OCI-LY7 (cell line): ENCODE data around the gene RPRD1A. TPM values are rescaled to one million over a fixed set of nuclear protein-coding genes. Genes with fewer than 3 reads are reported as not detected.
"Not testable (repeated sequence)": the region's sequence is repeated elsewhere in the genome, so short reads cannot be mapped to it uniquely, and the experiment has no call there.

Experiments
- Bru-seq: library from RNA; stranded (reverse); fragments of 400-500 nt; gene quantifications from one replicate; lab custom pipeline; 2021; lab: Mats Ljungman, UMichigan
- BruChase-seq, 2 experiments: library from RNA; stranded (reverse); fragments of 400-500 nt; gene quantifications; one replicate each; lab custom pipeline; 2021; lab: Mats Ljungman, UMichigan
- BruUV-seq: library from RNA; stranded (reverse); fragments of 400-500 nt; replicated peaks from 2 replicates; lab custom pipeline; 2021; lab: Mats Ljungman, UMichigan
- CTCF ChIA-PET: fragments of 300-600 bp; sonication (Branson Sonifier 250); formaldehyde crosslinking; loops from one replicate; lab custom pipeline; 2022; ENCODE audit warnings: antibody characterized with exemption; ENCODE audit not compliant: unreplicated experiment; lab: Charles Lee
- POLR2A ChIA-PET: fragments of 300-600 bp; sonication (Branson Sonifier 250); formaldehyde crosslinking; loops from one replicate; lab custom pipeline; 2022; ENCODE audit warnings: antibody characterized with exemption; lab: Charles Lee
- DNase-seq: peaks from one replicate; pipeline ENCODE4 v3.0.0-alpha.2; 2015; ENCODE audit warnings: low spot score
- H2AFZ ChIP-seq: fragments of 200-600 bp; sonication (generic), shearing (Covaris generic); 2 replicates; pipeline ENCODE4 v1.6.1; 2014; ENCODE audit warnings: mild to moderate bottlenecking, antibody characterized with exemption, low read length, moderate library complexity
- H3K27ac ChIP-seq: fragments of 200-600 bp; sonication (generic); 2 replicates; pipeline ENCODE4 v1.5.1; 2014; ENCODE audit warnings: mixed run types, low read depth, mild to moderate bottlenecking, moderate library complexity, low read length, inconsistent platforms; ENCODE audit not compliant: poor library complexity, severe bottlenecking
- H3K36me3 ChIP-seq: fragments of 200-600 bp; sonication (generic); 2 replicates; pipeline ENCODE4 v1.6.1; 2014; ENCODE audit warnings: mild to moderate bottlenecking, antibody characterized with exemption, low read length, moderate library complexity, mixed read lengths; ENCODE audit not compliant: insufficient read depth
- H3K4me1 ChIP-seq: fragments of 200-600 bp; sonication (generic); 2 replicates; pipeline ENCODE4 v1.5.1; 2014; ENCODE audit warnings: mild to moderate bottlenecking, low read length; ENCODE audit not compliant: insufficient read depth, poor library complexity, severe bottlenecking
- H3K4me2 ChIP-seq: fragments of 200-600 bp; sonication (generic); 2 replicates; pipeline ENCODE4 v1.6.1; 2014; ENCODE audit warnings: mild to moderate bottlenecking, low read length
- H3K4me3 ChIP-seq: fragments of 200-600 bp; sonication (generic); 2 replicates; pipeline ENCODE4 v1.5.1; 2014; ENCODE audit warnings: mild to moderate bottlenecking, low read depth, low read length; ENCODE audit not compliant: poor library complexity, severe bottlenecking
- H3K79me2 ChIP-seq: fragments of 200-600 bp; sonication (generic); 2 replicates; pipeline ENCODE4 v1.6.1; 2016; ENCODE audit warnings: low read depth, mild to moderate bottlenecking, low read length, moderate library complexity, mixed read lengths; ENCODE audit not compliant: insufficient read depth
- H3K9me2 ChIP-seq: fragments of 200-600 bp; sonication (generic); 2 replicates; pipeline ENCODE4 v1.6.1; 2016; ENCODE audit warnings: mild to moderate bottlenecking, low read length, mixed read lengths; ENCODE audit not compliant: insufficient read depth
- H3K9me3 ChIP-seq: fragments of 200-600 bp; sonication (generic); 2 replicates; pipeline ENCODE4 v1.6.1; 2014; ENCODE audit warnings: mild to moderate bottlenecking, mixed run types, low read length, mixed read lengths
- H4K20me1 ChIP-seq: fragments of 200-600 bp; sonication (generic); 2 replicates; pipeline ENCODE4 v1.6.1; 2014; ENCODE audit warnings: mild to moderate bottlenecking, antibody characterized with exemption, low read length, moderate library complexity, mixed read lengths; ENCODE audit not compliant: insufficient read depth
- CTCF ChIP-seq: fragments of 200-600 bp; sonication (generic); conservative IDR thresholded peaks from 2 replicates; pipeline ENCODE4 v1.5.1; 2014; ENCODE audit warnings: mild to moderate bottlenecking, antibody characterized with exemption, low read length, moderate library complexity, mixed read lengths
- EZH2phosphoT487 ChIP-seq: fragments of 200-600 bp; sonication (generic); IDR thresholded peaks from 2 replicates; pipeline ENCODE4 v1.6.1; 2018; ENCODE audit warnings: low read depth, borderline replicate concordance, mild to moderate bottlenecking, mixed run types, antibody characterized with exemption, low read length, moderate library complexity, mixed read lengths
- intact Hi-C: fragments of 100-400 bp; cut with micrococcal nuclease; formaldehyde crosslinking; loops from one replicate; pipeline ENCODE4 v1.10.0; 2022; ENCODE audit not compliant: unreplicated experiment
- long read RNA-seq: library from polyadenylated mRNA; stranded (forward); transcript quantifications from one replicate; pipeline ENCODE4 v2.0.0, GENCODE V29; 2022
- total RNA-seq, 2 experiments: library from RNA; depleted of rRNA in 1 of 2; stranded (reverse); fragments of >200 nt in 1 of 2; shearing (Covaris generic) in 1 of 2; gene quantifications; 2 replicates each; pipeline ENCODE4 v1.2.3, GENCODE V29; 2014 to 2022

Gene RPRD1A, protein sequence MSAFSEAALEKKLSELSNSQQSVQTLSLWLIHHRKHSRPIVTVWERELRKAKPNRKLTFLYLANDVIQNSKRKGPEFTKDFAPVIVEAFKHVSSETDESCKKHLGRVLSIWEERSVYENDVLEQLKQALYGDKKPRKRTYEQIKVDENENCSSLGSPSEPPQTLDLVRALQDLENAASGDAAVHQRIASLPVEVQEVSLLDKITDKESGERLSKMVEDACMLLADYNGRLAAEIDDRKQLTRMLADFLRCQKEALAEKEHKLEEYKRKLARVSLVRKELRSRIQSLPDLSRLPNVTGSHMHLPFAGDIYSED
- total RNA-seq (2014; rRNA removed; shearing (Covaris generic)) = 45.4 and 51.6 TPM in 2 replicates
- 37.9 and 42.2 TPM in 2 replicates for total RNA-seq (2022)
- percentile 72 among the genes with signal in this experiment for Bru-seq, nascent RNA
- percentile 72 among the genes with signal in this experiment for BruChase-seq, experiment 1, labeled RNA remaining after a 6-hour chase
- BruChase-seq, experiment 2, labeled RNA remaining after a 2-hour chase = percentile 72 among the genes with signal in this experiment
- long read RNA-seq, full-length matches to known transcripts = 30 of 171 reads
- long read RNA-seq, partial matches to known transcripts = 13 of 171 reads
- long read RNA-seq, other reads (novel, unspliced or antisense) = 128 of 171 reads

GRCh38 chr18:36067055-36067957, at the start of gene RPRD1A:
RPRD1A (minus strand) TSS chr18:36067559; CDS start chr18:36067404, 155 bp downstream.
- CTCF ChIA-PET = no interaction called here
- peaks cover 49% of the 10 kb centered on the region for H3K79me2 ChIP-seq

DNA sequence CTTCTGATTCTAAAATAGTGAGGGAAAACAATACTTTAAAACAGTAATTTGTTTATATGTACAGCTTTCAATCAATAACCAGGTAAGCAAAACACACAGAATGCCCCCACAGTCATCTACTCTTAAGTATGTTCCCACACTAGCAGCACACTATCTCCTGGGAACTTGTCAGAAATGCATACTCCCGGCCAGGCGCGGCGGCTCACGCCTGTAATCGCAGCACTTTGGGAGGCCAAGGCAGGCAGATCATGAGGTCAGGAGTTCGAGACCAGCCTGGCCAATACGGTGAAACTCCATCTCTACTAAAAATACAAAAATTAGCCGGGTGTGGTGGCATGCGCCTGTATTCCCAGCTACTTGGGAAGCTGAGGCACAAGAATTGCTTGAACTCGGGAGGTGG, 49.4 kb upstream of the RPRD1A start:
- H3K4me2 ChIP-seq, H3K4me3 ChIP-seq, BruUV-seq, DNase-seq, H3K9me3 ChIP-seq, H3K4me1 ChIP-seq, H3K27ac ChIP-seq, H3K79me2 ChIP-seq, H3K9me2 ChIP-seq, intact Hi-C loops, POLR2A ChIA-PET, CTCF ChIA-PET, H4K20me1 ChIP-seq, H2AFZ ChIP-seq: not testable (repeated sequence)
- peaks cover 51% of the 10 kb centered on the region for H3K36me3 ChIP-seq

More at GRCh38 chr18:36067055-36067957, at the start of gene RPRD1A:
- peak within 1 kb of the TSS; percentile 86 for H2AFZ ChIP-seq
- peak; percentile 88 for DNase-seq
- POLR2A ChIA-PET = interaction anchor here (0.6 to 1.3 kb wide), 2 partner anchors 61 to 113 kb away, joined by 3 to 4 read pairs; partner anchors contain the start of gene SLC39A6
- TF ChIP-seq CTCF = no peak
- TF ChIP-seq EZH2phosphoT487 = no peak
- peak within 1 kb of the TSS; percentile 75 for H3K4me2 ChIP-seq
- H3K4me1 ChIP-seq = peaks cover 4% of the 10 kb centered on the region
- peaks cover 15% of the 10 kb centered on the region; the same call in 1 of the 2 replicates for H4K20me1 ChIP-seq
- peaks cover 11% of the 10 kb centered on the region; the same call in 1 of the 2 replicates for H3K36me3 ChIP-seq
- peak within 1 kb of the TSS; percentile 87 for H3K4me3 ChIP-seq
- H3K27ac ChIP-seq = peak within 1 kb of the TSS; percentile 50
- no peaks in the 10 kb centered on the region for H3K9me3 ChIP-seq
- H3K9me2 ChIP-seq = no peaks in the 10 kb centered on the region
- intact Hi-C loops = loop anchor here (5.0 kb wide), 1 partner anchor 50 kb away; no protein-coding TSS in a partner anchor
- BruUV-seq = no TSS peak

DNA sequence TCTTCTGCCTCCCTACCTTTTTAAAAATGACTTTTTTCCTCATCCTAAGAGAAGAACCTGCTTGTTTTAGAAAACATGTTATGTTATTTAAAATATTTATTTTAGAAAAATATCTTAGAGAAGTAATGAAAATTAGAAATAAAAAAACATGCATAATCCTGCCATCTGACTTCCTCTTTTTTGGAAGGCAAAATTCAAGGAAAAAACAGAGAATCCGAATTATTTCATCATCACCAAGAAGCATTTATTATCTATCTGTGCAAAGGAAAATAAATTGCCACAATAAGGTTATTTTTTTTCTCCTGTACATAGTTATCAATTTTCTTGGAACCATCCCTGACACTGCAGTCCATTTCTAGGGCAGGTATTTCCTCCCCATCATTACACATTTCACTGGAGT, 47.4 kb upstream of the RPRD1A start:
- H3K9me2 ChIP-seq = no peaks in the 10 kb centered on the region
- no peaks in the 10 kb centered on the region for H3K79me2 ChIP-seq
- no peak for TF ChIP-seq CTCF
- TF ChIP-seq EZH2phosphoT487 = no peak
- no peak overlapping the region for H3K4me3 ChIP-seq
- H2AFZ ChIP-seq = no peak overlapping the region
- H3K9me3 ChIP-seq = no peaks in the 10 kb centered on the region
- DNase-seq = no peak
- intact Hi-C loops = no loop called here
- no peak overlapping the region for H3K4me2 ChIP-seq
- no peak overlapping the region for H3K27ac ChIP-seq
- H4K20me1 ChIP-seq = no peaks in the 10 kb centered on the region
- peaks cover 47% of the 10 kb centered on the region for H3K36me3 ChIP-seq
- POLR2A ChIA-PET = no interaction called here
- no peaks in the 10 kb centered on the region for H3K4me1 ChIP-seq
- no TSS peak for BruUV-seq
- CTCF ChIA-PET = no interaction called here
